ENCODE measurements around the gene STC2.
A peak's percentile ranks its signal among the peaks of the same experiment; 100 is the strongest.
"Not testable (repeated sequence)": the region's sequence is repeated elsewhere in the genome, so short reads cannot be mapped to it uniquely, and the experiment has no call there.

The STC2 gene

DNA sequence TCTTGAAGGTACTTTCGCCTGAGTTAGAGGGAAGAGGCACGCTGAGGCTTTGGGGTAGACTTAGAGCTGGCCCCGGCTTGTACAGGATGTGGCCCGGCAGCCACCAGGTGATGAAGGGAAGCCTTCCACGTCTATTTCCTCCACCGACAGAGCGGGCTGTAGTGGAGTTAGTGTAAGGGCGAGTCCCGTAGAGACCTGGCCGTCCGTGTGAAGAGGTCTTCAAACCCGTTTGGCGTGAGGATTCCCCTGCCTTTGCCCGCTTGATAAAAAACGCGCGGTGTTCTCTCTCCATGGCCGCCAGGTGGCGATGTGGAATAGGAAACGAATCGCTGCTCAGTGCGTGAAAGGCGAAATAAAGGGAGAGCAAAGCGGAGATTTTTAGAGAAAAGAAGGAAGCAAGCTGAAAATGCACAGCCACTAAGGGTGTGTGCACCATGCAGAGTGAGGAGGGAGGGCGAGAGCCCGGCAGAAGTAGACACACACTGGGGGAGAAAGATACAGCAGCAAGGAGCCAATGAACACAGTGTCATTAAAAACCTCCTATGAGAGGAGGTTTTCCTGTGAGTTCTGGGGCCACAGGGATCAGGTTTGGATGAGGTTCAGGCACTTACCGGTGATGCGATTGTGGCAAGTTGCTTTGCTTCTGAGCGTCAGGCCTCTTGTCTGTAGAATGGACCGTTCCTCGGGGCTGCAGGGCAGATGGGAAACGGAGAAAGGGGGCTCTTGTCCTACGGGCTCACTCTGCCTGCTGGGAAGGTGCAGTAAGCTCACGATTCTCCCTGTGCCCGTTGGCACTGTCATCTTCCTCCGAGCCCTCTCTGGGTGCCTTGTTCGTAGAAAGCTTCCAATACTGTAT, 34.2 kb downstream of the STC2 start:
- DNase-seq: peak; percentile 51

DNA sequence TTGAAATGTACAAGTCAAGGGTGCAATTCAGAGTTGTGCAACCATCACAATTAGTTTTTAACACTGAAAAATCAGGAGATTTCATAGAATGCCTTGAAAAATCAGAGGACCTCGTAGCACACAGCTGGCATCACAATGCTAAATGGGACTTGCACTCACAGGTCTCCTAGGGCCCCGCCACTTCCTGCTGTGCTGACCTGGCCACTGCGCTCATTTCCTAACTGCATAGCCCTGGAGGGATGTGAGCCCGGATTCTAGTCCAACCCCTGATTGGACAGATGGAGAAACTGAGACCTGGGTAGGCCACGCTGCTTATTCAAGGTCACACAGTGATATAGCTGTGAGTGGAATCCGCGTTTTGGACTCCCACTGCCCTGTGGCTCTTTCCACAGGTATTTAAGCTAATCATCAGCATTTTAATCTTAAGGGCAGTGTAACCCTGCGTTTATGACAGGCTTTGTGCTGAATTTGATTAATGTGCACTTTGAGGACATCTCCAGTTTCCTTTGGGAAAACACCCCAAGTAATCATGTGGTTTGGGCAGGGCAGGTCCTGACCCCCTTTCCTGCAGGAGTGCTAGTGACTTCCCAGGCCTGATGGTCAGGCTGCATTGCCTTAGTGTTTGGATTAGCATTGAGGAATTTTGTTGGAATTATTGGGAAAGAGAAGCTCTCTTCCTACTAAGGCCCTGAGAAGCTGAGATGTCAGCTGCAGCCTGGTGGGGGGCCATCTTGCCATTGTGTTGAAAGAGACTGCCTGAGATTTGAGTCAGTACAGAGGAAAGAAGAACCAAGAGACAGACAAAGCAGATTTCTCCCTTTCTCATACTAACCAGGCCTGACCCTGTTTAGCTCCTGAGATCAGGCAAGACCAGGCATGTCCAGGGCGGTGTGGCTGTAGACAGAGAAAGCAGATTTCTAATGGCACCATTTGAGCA, 36.2 kb downstream of the STC2 start:
- DNase-seq: no peak

- DNase-seq: no peak
Observed at GRCh38 chr5:173290477-173291131, 37.6 kb downstream of the STC2 start.

GRCh38 chr5:173289372-173289771, 38.8 kb downstream of the STC2 start:
- DNase-seq: no peak

GRCh38 chr5:173288632-173289031, 39.6 kb downstream of the STC2 start:
- DNase-seq: no peak

DNA sequence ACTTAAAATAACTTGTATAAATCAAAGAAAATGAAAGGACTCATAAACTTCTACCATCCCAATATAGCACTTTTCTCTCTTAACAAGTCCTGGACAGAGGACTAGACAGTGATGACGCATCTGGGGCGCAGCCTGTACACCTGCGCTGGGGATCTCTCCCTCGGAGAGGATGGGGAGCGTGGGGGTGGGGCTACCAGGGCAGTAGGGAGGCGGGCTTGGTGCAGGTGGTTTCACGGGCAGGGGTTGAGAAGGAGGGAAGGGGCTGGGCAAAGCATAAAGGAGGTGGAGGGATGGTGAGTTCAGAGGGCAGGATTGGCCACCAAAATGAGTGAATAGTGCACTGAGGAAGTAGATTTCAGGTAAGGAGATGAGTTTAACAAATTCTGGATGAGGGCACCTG, 41.1 kb downstream of the STC2 start:
- DNase-seq: no peak

DNA sequence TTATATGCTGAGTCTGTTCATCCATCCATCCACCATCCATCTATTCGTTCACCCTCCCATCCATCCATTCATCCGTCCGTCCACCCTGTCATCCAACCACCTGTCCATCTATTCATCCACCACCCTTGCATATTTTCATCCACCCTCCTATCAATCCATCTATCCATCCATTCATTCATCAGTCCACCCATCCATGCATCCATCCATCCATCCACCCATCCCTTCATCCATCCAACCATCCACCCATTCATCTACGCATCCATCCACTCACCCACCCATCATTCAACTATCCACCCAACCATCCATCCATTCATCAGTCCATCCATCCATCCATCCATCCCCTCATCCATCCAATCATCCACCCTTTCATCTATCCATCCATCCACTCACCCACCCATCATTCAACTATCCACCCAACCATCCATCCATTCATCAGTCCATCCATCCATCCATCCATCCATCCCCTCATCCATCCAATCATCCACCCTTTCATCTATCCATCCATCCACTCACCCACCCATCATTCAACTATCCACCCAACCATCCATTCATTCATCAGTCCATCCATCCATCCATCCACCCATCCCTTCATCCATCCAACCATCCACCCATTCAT, 43.8 kb downstream of the STC2 start:
- not testable (repeated sequence) for DNase-seq

DNA sequence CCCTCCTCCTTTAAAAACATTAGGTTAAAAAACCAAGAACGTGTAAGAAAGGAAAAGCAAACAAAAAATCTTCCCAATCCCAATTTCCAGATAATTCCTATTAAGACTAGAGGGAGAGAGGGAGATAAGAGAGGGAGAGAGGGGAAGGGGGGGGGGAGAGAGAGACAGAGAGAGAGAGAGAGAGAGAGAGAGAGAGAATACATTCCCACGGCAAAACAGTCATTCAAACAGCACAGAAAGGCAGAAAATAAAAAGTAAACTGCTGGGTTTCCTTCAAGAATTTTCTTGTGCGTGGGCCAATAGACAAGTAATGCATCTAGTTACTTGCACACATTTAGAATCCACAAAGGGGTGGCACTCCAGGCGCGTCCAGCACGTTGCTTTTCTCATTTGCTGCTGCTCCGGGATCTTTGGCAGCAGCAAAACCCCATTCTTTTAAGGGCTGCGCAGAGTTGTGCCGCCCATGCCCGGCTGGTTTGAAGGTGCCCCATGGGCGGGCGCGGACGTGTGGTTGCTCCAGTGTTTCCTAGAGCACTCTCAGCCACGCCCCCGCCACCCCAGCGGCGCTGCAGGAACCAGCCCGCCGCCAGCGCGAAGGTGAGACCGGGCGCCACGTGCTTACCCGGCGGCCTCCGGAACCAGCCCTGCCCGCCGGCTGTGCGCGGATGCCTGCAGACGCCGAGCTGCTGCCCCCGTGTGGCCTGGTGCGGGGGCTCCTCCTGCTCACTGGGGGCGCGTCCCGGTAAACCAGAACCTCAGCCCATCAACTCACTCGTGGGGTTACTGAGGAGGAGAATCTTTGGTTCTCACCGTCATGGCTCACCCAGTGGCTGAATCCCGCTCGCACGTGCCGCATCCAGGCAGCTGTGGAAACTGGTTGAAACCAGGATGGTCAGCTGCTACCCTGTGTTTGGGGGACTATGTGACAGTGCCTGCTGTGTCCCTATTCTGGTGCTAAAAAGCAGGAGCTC, 44.6 kb downstream of the STC2 start:
- DNase-seq: peak; percentile 83

DNA sequence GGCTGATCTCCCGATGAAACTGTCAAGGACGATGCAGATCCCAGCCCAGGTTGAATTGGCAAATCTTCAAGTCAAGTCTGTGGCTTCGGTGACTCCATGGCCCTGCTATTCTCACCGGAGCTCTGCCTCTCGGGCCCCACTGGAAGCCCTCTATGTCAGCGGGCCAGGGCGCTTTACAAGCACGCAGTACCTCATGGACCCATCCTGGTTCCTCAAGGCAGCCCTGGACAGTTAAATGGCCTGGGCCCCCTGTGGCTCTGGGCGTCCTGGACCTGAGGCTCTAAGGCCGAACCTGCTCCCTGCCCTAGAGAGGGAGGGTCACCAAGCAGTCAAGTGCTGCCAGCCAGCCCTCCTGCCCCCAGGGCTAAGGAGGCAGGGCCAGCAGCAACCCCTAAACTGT, 45.3 kb downstream of the STC2 start:
- DNase-seq: no peak

- DNase-seq: no peak
Observed at GRCh38 chr5:173281910-173282309, 46.3 kb downstream of the STC2 start.

GRCh38 chr5:173279166-173279565, 49.0 kb downstream of the STC2 start:
- no peak for DNase-seq

DNA sequence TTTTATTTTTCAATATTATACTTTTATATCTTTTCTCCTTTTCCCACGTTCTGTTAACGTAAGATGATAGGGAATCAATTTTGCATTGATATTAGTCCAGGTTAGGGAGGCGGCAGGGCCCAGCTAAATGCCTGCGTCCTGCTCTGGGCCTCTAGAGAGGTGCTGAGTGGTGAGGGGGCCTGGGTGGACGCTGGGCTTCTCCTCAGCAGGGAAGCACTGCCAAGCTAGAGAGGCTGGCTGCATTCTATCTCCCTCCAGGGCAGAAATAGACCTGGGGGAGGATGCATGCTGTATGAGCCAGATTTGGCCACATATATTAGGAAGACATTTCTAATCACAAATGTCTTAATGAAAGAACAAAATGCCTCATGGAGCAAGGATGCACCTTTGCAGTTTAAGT, 49.6 kb downstream of the STC2 start:
- DNase-seq: no peak

- no peak for DNase-seq
Observed at GRCh38 chr5:173278172-173278571, 50.0 kb downstream of the STC2 start.

DNA sequence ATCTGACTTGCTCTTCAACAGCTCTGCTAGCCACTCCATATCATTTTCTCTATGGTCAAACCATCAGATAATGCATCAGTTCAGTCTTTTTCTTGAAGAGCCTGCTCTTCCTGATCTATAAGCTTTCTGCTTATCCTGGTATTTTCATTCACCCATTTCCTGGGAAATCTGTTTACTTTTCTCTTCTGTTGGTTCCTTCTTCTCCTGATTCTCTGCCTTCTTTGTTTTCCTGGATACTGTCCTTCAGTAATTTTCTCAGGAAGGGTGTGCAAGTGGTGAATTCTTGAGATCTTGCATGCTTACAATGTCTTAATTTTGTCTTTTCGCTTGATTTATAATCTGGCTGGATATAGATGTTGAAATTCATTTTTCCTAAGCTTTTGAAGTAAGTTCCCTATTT, 53.4 kb downstream of the STC2 start:
- no peak for DNase-seq

GRCh38 chr5:173271419-173271818, 56.8 kb downstream of the STC2 start:
- DNase-seq: no peak

- DNase-seq: no peak
Observed at GRCh38 chr5:173268750-173269432, 59.3 kb downstream of the STC2 start.

- no peak for DNase-seq
Observed at GRCh38 chr5:173265433-173265832, 62.8 kb downstream of the STC2 start.
